Renal pelvis (tissue), 12 donors: Measurements from ENCODE around the gene FKBP9. TPM values are rescaled to one million over a fixed set of nuclear protein-coding genes. Genes with fewer than 3 reads are reported as not detected.
"Not testable (repeated sequence)": the region's sequence is repeated elsewhere in the genome, so short reads cannot be mapped to it uniquely, and the experiment has no call there.

Experiments
- DNase-seq: peaks from one replicate; pipeline ENCODE4 v3.0.0-alpha.2; 2013
- long read RNA-seq, 16 experiments: transcript quantifications; one replicate each; lab custom pipeline, GENCODE V29; 2026
- polyA plus RNA-seq, 3 donors: library from polyadenylated mRNA; unstranded; fragments of 120-200 nt; gene quantifications; one replicate each; pipeline ENCODE4 v1.2.1, GENCODE V29; 2013; ENCODE audit not compliant: insufficient read length in 3 of 3

The FKBP9 gene, protein sequence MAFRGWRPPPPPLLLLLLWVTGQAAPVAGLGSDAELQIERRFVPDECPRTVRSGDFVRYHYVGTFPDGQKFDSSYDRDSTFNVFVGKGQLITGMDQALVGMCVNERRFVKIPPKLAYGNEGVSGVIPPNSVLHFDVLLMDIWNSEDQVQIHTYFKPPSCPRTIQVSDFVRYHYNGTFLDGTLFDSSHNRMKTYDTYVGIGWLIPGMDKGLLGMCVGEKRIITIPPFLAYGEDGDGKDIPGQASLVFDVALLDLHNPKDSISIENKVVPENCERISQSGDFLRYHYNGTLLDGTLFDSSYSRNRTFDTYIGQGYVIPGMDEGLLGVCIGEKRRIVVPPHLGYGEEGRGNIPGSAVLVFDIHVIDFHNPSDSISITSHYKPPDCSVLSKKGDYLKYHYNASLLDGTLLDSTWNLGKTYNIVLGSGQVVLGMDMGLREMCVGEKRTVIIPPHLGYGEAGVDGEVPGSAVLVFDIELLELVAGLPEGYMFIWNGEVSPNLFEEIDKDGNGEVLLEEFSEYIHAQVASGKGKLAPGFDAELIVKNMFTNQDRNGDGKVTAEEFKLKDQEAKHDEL
- polyA plus RNA-seq, result 100 to 1,000 TPM; 132 to 154 (median 153) TPM
- long read RNA-seq, donor 1, transcript FKBP9-201 (10 exons, 3,462 nt), result major isoform, 25 of 41 reads
- long read RNA-seq, donor 1, partial matches to known transcripts, result 15 of 41 reads
- long read RNA-seq, donor 1, other reads (novel, unspliced or antisense), result 0 of 41 reads
- long read RNA-seq, donor 2, transcript FKBP9-201 (10 exons, 3,462 nt), result major isoform, 22 of 33 reads
- long read RNA-seq, donor 2, partial matches to known transcripts, result 11 of 33 reads
- long read RNA-seq, donor 2, other reads (novel, unspliced or antisense), result 0 of 33 reads
- long read RNA-seq, donor 3, transcript FKBP9-201 (10 exons, 3,462 nt), result major isoform, 32 of 58 reads
- long read RNA-seq, donor 3, partial matches to known transcripts, result 24 of 58 reads
- long read RNA-seq, donor 3, other reads (novel, unspliced or antisense), result 0 of 58 reads
- long read RNA-seq, donor 4, transcript FKBP9-201 (10 exons, 3,462 nt), result major isoform, 22 of 44 reads
- long read RNA-seq, donor 4, partial matches to known transcripts, result 20 of 44 reads
- long read RNA-seq, donor 4, other reads (novel, unspliced or antisense), result 0 of 44 reads
- long read RNA-seq, donor 5, transcript FKBP9-201 (10 exons, 3,462 nt), result major isoform, 13 of 13 reads
- long read RNA-seq, donor 5, partial matches to known transcripts, result 0 of 13 reads
- long read RNA-seq, donor 5, other reads (novel, unspliced or antisense), result 0 of 13 reads
- long read RNA-seq, donor 6, transcript FKBP9-201 (10 exons, 3,462 nt), result major isoform, 30 of 91 reads
- long read RNA-seq, donor 6, partial matches to known transcripts, result 28 of 91 reads
- long read RNA-seq, donor 6, other reads (novel, unspliced or antisense), result 32 of 91 reads
- long read RNA-seq, donor 7, transcript FKBP9-201 (10 exons, 3,462 nt), result major isoform, 53 of 247 reads
- long read RNA-seq, donor 7, partial matches to known transcripts, result 181 of 247 reads
- long read RNA-seq, donor 7, other reads (novel, unspliced or antisense), result 12 of 247 reads
- long read RNA-seq, donor 8, transcript FKBP9-201 (10 exons, 3,462 nt), result major isoform, 25 of 70 reads
- long read RNA-seq, donor 8, partial matches to known transcripts, result 45 of 70 reads
- long read RNA-seq, donor 8, other reads (novel, unspliced or antisense), result 0 of 70 reads
- long read RNA-seq, donor 9, transcript FKBP9-201 (10 exons, 3,462 nt), result major isoform, 33 of 63 reads
- long read RNA-seq, donor 9, partial matches to known transcripts, result 29 of 63 reads
- long read RNA-seq, donor 9, other reads (novel, unspliced or antisense), result 0 of 63 reads
- long read RNA-seq, donor 10, transcript FKBP9-201 (10 exons, 3,462 nt), result major isoform, 19 of 83 reads
- long read RNA-seq, donor 10, partial matches to known transcripts, result 46 of 83 reads
- long read RNA-seq, donor 10, other reads (novel, unspliced or antisense), result 17 of 83 reads
- long read RNA-seq, donor 11, transcript FKBP9-201 (10 exons, 3,462 nt), result major isoform, 21 of 36 reads
- long read RNA-seq, donor 11, partial matches to known transcripts, result 12 of 36 reads
- long read RNA-seq, donor 11, other reads (novel, unspliced or antisense), result 0 of 36 reads
- long read RNA-seq, donor 12, transcript FKBP9-201 (10 exons, 3,462 nt), result major isoform, 38 of 61 reads
- long read RNA-seq, donor 12, partial matches to known transcripts, result 20 of 61 reads
- long read RNA-seq, donor 12, other reads (novel, unspliced or antisense), result 0 of 61 reads
- long read RNA-seq, donor 13, transcript FKBP9-201 (10 exons, 3,462 nt), result major isoform, 14 of 28 reads
- long read RNA-seq, donor 13, partial matches to known transcripts, result 14 of 28 reads
- long read RNA-seq, donor 13, other reads (novel, unspliced or antisense), result 0 of 28 reads
- long read RNA-seq, donor 14, transcript FKBP9-201 (10 exons, 3,462 nt), result major isoform, 59 of 96 reads
- long read RNA-seq, donor 14, partial matches to known transcripts, result 33 of 96 reads
- long read RNA-seq, donor 14, other reads (novel, unspliced or antisense), result 0 of 96 reads
- long read RNA-seq, donor 15, transcript FKBP9-201 (10 exons, 3,462 nt), result major isoform, 44 of 69 reads
- long read RNA-seq, donor 15, partial matches to known transcripts, result 22 of 69 reads
- long read RNA-seq, donor 15, other reads (novel, unspliced or antisense), result 0 of 69 reads
- long read RNA-seq, donor 16, transcript FKBP9-201 (10 exons, 3,462 nt), result major isoform, 26 of 44 reads
- long read RNA-seq, donor 16, partial matches to known transcripts, result 16 of 44 reads
- long read RNA-seq, donor 16, other reads (novel, unspliced or antisense), result 0 of 44 reads

DNA sequence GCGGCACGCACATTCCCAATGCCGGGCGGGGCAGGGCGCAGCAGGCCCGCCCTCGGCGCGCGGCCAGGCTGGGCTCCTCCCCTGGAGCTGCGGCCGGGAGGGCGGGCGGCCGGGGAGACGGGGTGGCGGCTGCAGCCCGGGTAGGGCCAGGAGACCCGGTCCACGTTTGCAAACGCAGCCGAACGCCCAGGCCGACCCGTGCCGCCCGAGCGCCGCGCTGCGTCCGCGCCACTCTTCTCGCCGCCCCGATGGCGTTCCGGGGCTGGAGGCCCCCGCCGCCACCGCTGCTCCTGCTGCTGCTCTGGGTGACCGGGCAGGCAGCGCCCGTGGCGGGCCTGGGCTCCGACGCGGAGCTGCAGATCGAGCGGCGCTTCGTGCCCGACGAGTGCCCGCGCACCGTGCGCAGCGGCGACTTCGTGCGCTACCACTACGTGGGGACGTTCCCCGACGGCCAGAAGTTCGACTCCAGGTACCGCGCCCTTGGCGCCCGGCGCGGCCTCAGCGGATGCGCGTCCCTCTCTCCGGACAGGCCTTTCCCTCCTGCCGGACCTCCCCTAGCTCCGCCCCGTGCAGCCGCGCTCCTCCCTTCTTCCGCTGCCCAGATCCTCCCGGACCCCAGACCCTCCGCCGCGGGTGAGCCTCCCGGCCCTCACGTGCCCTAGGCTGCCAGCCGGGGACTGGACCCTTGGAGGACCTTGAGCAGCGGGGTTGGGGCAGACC lies at the start of gene FKBP9:
FKBP9 (plus strand) TSS at position 115 of the 720 bp plus-strand sequence; CDS start at position 249, 134 bp downstream.
- peak; percentile 87 for DNase-seq

DNA sequence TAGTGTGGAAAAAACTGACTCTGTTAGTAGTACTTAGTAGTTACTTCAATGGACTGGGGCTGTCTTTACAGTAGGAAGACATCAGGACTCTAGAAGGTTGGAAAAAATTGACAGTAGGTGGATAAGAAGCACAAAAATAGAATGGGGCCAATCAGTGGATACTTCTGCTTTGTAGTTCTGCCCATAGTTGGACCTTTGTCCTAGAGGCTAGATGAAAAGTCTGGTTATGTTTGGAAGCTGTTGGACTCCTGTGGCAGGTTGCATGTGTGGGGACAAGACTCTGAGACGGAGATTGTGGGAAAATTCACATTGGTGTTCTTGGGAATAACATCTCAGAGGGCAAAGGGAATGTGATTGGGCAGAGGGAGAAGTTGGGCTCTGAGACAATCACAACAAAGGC lies 47.0 kb upstream of the FKBP9 start:
- DNase-seq, result no peak

DNA sequence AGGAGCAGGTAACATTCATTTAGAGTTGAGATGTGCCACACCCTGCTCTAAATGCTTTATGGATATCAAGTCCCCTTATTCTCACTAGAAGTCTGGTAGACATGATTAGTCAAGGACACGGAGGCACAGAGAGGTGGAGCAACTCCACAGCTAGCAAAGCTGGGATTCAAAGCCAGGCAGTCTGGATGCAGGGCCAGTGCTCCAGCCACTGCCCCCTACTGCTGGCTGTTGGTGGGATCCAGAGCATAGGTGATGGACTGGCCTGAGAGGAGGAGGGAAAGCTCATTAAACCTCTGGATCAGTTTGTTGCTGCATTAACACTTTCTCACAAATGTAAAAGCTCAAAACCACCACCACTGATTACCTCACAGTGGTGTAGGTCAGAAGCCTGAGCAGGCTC lies 43.1 kb upstream of the FKBP9 start:
- no peak for DNase-seq

DNA sequence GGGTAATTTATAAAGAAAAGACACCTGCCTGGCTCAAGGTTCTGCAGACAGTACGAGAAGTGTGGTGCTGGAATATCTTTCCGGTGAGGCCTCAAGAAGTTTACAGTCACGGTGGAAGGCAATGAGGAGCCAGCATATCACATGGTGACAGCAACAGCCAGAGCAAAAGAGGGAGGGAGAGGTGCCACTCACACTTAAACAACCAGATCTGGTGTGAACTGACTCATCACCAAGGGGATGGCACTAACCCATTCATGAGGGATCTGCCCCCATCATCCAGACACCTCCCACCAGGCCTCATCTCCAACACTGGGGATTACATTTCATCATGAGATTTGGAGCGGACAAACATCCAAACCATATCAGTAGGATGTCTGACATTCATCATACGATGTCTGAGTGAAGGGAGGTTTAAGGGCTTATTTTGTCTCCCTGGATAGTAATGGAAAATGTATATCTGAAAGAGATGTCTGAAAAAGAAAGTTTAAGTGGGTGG lies 42.2 kb upstream of the FKBP9 start:
- DNase-seq, result no peak

DNA sequence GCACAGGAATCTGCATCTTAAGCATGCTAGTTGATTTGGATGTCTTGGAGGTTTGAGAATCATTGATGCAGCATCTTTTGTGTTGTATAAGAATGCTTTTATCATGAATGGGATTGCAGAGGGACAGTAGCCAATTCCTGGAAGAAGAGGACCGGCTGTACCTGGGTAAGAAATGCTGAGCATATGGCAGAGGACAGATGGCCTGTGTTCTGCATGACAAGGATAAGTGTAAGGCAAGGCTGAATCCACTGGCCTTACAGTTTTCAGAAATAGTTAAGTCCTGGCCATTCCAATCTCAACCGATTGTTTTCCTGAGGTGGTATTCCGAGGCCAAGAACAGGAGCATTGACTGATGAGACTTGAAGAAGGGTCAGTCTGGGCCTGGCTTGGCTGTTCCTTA lies 41.2 kb upstream of the FKBP9 start:
- no peak for DNase-seq

DNA sequence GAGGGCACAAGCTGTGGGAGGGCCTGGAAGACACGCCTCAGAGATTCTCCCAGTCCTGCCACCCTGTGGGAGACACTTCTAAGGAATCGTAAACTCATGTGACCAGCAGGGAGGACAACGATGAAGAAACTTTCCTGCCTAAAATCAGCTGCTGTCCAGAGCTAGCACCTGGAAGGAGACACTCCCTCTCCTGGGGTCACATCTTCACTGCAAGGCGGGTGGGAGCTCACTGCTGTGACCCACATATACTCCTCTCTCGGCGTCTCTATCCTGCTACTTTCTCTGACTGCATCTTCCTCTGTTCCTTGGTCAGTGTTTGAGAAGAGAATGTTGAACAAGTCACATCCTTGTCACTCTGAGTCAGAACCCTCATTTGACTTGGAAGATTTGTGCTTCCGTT lies 40.2 kb upstream of the FKBP9 start:
- DNase-seq, result not testable (repeated sequence)

DNA sequence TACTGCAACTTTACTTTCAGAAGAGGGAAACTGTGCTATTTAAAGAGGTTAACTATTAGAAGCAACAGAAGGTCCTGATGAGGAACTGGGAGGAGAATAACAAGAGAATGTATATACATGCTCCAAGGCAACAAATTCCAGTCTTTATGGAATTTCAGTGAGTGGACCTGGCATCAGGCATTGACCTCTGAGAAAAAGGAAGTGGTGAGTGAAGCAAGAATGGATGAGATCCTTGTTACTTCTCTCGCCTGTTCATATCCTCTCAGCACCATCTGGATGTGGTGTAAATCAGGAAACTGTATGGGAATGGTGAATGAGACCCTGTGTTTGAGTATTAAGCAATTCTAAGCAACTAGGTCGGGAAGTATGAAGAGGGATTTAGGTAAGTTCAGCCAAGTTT lies 35.3 kb upstream of the FKBP9 start:
- DNase-seq, result no peak

DNA sequence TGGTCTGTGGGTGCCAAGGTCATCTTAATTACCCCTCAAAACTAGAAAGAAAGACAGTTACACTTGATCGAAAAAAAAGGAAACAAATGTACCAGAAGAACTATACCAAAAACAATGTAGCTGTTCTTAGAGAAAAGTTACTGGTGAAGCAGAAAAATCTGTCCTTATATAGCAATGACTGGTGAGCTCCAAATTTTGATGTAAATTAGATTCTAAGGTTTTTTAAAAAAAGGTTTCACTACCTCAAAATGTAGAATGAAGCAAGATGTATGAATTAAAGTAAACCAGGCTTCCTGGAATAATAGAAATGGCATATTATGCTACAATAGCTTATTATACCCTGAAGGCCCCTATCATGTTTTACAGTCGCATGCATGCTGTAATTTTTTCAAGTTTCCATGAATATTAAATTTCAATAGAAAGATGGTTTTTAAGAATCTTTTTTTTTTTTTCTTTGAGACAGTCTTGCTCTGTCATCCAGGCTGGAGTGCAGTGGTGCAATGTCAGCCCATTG lies 28.4 kb upstream of the FKBP9 start:
- no peak for DNase-seq

DNA sequence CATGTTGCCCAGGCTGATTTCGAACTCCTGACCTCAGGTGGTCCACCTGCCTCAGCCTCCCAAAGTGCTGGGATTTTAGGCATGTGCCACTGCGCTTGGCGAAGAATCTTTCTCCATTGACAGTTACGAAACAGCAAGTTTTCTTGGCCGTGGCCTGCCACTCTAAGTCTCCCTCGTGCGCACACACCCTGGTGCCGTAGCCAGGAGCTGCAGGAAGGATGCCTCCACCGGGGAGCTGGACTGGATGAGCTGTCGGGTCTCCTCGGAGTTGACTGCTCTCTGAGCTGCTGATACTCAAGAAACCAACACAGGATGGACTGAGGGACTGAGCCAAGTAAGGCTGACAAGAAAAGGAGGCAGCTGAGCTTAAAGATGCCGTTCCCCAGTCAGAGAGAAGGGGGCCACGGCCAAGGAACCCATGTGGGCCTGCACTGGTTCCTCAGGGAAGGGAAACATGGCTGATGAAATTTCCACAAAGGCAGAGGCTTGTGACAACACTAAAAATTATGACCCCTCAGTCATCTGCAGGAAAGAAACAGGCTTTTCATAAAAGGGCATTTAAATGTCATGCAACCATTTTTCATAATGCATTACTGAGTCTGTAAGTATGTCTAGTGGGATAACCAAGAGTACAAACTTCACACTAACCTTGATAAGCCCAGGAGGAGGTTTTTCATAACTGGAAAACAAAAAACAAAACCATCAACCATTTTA lies 27.7 kb upstream of the FKBP9 start:
- DNase-seq, result no peak

DNA sequence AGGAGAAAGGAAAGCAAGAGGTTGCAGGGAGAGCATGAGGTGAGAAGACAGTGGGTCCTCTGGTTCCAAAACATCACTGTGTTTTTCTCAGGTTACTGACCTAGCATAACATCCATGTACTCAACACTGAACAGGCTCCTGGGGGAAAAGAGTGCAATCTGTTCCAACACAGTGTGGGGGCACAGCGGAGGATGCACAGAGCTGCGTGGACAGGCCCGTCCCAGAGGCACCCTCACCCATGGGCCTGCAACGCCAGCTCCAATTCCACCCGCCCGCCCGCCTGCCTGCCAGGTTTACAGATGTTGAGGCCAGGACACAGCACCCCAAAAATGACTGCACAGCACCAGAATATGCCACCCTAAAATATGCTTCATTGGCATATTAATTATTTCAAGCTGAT lies 26.9 kb upstream of the FKBP9 start:
- no peak for DNase-seq

DNA sequence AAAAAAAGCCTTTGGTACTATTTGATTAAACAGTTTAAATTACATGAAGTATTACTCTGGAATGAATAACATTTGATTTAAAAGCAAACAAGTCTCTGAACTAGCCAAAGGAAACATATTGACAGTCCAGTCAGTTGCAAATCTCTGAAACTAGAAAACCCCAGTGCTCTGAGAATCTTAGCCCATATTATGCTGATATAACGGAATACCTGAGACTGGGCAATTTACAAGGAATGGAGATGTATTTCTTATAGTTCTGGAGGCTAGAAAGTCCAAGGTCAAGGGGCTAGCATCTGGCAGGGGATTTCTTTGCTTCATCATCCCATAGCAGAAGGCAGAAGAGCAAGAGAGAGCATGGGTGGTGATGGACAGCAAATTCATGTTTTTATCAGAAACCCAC lies 21.7 kb upstream of the FKBP9 start:
- no peak for DNase-seq

DNA sequence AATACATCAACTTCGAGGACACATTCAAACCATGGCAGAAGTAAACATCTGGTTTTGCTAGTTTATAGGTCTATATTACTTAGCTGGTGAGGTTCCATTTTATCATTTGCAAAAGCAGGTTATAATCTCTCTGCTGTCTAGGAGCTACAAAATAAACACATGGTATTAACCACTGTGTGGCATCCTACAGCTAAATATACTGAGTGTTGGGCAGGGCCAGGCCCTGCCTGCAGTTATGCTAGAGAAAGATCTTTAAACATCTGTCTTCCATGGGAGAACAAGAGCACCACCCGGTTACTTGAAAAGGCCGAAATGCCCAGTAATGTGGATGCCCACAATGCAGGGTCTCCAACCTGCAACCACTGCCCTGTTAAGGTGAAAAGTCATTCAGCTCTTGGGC lies 20.6 kb upstream of the FKBP9 start:
- no peak for DNase-seq

DNA sequence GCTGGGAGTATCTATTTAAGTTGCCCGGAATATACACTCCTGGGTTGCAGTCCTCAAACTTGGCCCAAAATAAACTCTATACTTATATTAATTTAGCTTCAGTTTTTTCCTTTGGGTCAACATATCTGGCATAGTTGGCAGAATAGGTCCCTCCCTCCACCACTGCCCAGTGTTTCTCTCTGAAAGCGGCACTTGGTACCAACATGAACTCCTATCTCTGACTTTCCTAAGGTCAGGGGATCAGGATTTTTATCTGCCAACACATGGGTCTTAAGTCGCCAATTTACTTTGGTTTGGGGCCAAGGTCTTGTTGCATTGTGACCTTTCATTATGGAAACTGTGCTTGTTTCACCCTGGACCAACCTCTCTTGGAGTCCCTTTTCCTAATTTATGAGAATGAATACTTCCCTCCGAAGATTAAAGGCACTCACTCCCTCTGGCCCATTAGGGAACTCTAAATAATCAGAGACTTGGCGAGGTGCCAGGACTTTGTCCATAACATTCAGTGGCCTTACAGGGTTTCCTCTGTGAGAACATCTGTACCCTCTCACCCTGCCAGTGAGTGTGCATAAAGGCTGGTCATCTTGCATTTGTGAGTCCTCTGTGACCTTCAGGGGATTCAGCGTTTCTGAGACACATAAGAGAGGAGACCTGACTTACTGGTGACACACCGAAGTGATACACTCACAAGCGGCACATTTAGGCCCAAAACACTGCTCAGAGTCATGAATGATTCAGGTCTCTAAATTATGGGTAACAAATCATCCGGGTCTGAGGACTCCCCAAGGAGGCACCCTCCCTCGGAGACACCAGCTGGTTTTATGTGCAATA lies 19.7 kb upstream of the FKBP9 start:
- peak; percentile 68 for DNase-seq

DNA sequence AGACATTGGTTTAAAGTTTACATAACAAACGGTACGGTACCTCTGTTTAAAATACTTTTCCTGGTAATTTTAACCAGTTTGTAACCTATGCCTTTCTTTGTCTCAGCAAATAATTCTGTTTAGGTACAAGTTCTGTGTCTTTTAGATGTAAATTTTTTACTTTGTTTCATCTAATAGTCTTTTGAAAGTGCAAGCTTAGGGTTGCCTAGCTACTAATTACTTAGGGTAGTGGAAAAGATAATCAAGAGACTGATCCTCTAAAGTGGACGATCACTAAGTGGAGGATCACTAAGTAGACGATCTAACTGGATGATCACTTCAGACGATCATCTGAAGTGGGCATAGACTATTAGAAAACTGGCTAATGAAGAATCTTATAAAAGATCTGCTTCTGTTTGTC lies 16.1 kb upstream of the FKBP9 start:
- DNase-seq, result no peak

DNA sequence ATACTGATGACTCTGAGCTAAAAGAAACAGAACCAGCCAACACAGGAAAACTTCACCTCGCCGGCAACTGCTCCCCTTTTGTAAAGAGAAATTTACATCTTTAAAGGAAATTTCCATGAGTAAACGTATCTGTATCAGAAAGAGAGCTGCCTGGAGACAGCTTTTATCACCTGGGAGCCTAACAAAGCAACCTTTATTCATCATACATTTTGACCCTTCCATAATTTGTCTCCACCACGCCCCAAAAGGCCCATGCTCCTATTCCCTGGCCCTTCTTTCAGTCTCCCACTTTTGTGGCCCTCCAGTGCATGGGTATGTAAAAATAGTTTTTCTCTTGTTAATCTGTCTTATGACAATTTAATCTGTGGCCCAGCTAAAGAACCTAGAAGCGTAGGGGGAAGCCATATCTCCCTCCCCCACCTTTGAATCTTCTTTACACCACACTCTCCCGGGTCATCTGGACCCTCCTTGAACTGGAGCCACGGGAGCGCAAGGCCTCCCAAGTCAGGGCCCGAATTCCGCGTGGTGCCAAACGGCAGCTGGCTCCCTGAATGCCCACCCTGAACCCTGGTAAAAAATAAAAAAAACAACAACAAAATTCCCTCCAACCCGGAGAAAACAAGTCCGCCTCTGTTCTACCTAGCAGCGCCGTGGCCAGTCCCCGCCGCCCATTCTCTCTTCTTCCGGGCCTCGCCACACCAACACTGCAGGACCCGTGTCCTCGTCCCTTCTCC lies 15.4 kb upstream of the FKBP9 start:
- no peak for DNase-seq
